DND-41 (cell line): ENCODE results near the gene ING2.

Experiments used
- EZH2 ChIP-seq: IDR thresholded peaks from 3 replicates; pipeline ENCODE4 v1.6.1; 2012; ENCODE audit warnings: borderline replicate concordance, low read depth, mild to moderate bottlenecking, moderate library complexity, low read length, inconsistent platforms; ENCODE audit not compliant: severe bottlenecking
- TF ChIP-seq, protein P1 (sequence below): IDR thresholded peaks from 2 replicates; pipeline ENCODE4 v1.5.1; 2012; ENCODE audit warnings: borderline replicate concordance, low read length, moderate library complexity, mild to moderate bottlenecking; ENCODE audit not compliant: poor library complexity, severe bottlenecking; ENCODE audit errors: extremely low read depth

DNA sequence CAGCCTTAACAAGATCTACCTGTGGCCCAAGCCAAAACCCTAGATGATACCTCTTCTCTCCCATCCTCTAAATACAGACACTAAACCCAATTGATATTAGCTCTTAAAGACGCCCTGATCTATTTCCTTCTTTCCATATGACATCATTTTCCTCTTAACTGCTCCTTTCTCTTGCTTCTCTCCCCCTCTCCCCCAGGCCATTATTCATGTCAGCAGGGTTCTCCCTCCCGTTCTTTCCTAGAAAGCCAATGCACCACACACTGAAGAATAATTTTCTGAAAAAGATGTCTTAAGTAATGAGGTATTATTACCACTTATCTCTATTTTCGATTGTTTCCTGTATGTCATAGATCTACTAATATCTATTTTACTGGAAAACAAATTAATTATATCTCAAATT, 9.7 kb upstream of the ING2 start:
- no peak for TF ChIP-seq EZH2
- TF ChIP-seq, protein P1, sequence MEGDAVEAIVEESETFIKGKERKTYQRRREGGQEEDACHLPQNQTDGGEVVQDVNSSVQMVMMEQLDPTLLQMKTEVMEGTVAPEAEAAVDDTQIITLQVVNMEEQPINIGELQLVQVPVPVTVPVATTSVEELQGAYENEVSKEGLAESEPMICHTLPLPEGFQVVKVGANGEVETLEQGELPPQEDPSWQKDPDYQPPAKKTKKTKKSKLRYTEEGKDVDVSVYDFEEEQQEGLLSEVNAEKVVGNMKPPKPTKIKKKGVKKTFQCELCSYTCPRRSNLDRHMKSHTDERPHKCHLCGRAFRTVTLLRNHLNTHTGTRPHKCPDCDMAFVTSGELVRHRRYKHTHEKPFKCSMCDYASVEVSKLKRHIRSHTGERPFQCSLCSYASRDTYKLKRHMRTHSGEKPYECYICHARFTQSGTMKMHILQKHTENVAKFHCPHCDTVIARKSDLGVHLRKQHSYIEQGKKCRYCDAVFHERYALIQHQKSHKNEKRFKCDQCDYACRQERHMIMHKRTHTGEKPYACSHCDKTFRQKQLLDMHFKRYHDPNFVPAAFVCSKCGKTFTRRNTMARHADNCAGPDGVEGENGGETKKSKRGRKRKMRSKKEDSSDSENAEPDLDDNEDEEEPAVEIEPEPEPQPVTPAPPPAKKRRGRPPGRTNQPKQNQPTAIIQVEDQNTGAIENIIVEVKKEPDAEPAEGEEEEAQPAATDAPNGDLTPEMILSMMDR: no peak
